Measurements from ENCODE around the gene DNAJB7. TPM values are rescaled to one million over a fixed set of nuclear protein-coding genes. Genes with fewer than 3 reads are reported as not detected.

The DNAJB7 gene
- total and polyA plus RNA-seq, 2 of the 13 experiments (the other 11 are each of a cell fraction or from before 2014, with no cell fraction given): not detected

DNA sequence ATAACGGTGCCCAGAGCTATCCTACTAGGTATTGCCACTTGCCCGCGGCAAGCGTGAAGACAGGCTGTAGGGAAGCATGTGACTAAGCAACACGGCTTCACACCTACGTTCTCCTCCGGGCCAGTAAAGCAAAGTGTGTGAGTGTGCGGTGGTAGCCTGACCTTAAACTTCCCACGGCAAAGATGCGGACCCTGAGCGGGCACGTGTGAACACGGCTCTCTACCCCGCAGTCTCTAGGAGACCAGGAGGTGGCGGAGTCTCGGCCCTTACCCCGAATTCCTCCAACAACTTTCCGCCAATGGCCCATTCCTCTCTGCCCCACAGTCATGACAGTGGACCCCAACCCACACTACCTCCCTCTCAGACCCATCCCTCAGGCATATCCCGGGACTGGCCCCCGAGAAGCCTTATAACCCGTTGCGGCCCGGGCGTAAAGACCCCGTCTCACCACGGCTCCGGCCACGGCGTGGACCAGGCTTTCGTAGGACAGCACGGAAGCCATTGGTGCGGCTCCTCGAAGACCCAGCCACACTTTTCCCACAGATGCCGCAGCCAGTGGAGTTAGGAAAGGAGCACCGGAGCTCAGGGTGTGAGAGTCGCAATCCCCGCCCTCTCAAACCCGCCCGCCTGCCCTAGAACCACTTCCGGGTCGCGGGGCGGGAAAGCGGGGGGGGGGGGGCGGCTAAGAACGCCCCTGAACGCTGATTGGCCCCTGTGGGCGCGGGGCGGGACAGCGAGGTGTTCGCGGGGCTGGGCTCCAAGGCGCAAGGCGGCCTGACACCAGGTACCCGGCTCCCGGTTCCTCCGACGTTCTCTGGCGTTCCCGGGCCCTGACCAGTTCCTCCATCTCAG is 42.9 kb downstream of the DNAJB7 start, which contains the start of gene SLC25A17 (continued):
- TF ChIP-seq, protein P1, sequence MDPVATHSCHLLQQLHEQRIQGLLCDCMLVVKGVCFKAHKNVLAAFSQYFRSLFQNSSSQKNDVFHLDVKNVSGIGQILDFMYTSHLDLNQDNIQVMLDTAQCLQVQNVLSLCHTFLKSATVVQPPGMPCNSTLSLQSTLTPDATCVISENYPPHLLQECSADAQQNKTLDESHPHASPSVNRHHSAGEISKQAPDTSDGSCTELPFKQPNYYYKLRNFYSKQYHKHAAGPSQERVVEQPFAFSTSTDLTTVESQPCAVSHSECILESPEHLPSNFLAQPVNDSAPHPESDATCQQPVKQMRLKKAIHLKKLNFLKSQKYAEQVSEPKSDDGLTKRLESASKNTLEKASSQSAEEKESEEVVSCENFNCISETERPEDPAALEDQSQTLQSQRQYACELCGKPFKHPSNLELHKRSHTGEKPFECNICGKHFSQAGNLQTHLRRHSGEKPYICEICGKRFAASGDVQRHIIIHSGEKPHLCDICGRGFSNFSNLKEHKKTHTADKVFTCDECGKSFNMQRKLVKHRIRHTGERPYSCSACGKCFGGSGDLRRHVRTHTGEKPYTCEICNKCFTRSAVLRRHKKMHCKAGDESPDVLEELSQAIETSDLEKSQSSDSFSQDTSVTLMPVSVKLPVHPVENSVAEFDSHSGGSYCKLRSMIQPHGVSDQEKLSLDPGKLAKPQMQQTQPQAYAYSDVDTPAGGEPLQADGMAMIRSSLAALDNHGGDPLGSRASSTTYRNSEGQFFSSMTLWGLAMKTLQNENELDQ (CRISPR knock-in tag; IDR thresholded peaks at IDR 0.05; ENCODE audit: borderline replicate concordance): no peak
- TF ChIP-seq MATR3 (CRISPR knock-in tag; IDR thresholded peaks at IDR 0.05) (no peak), ZNF773 (CRISPR knock-in tag; IDR thresholded peaks at IDR 0.05; ENCODE audit: borderline replicate concordance) (no peak), FLYWCH1 (CRISPR knock-in tag; IDR thresholded peaks at IDR 0.05) (no peak), HOXA7 (CRISPR knock-in tag; IDR thresholded peaks at IDR 0.05) (no peak), MLLT10 (CRISPR knock-in tag; IDR thresholded peaks at IDR 0.05) (no peak), ZNF501 (CRISPR knock-in tag; IDR thresholded peaks at IDR 0.05) (peak; percentile 71; the same call in 1 of the 2 replicates), NCOR1 (IDR thresholded peaks at IDR 0.05; ENCODE audit: borderline replicate concordance, low read length) (no peak), HNRNPLL (IDR thresholded peaks at IDR 0.05; ENCODE audit: low read depth, low read length, poor library complexity, severe bottlenecking) (peak; percentile 66), SOX6 (IDR thresholded peaks at IDR 0.05) (no peak), SOX6 (CRISPR knock-in tag; IDR thresholded peaks at IDR 0.05) (peak; percentile 57)
- TF ChIP-seq, protein P2, sequence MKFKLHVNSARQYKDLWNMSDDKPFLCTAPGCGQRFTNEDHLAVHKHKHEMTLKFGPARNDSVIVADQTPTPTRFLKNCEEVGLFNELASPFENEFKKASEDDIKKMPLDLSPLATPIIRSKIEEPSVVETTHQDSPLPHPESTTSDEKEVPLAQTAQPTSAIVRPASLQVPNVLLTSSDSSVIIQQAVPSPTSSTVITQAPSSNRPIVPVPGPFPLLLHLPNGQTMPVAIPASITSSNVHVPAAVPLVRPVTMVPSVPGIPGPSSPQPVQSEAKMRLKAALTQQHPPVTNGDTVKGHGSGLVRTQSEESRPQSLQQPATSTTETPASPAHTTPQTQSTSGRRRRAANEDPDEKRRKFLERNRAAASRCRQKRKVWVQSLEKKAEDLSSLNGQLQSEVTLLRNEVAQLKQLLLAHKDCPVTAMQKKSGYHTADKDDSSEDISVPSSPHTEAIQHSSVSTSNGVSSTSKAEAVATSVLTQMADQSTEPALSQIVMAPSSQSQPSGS (CRISPR knock-in tag; IDR thresholded peaks at IDR 0.05): no peak
- TF ChIP-seq, protein P3, sequence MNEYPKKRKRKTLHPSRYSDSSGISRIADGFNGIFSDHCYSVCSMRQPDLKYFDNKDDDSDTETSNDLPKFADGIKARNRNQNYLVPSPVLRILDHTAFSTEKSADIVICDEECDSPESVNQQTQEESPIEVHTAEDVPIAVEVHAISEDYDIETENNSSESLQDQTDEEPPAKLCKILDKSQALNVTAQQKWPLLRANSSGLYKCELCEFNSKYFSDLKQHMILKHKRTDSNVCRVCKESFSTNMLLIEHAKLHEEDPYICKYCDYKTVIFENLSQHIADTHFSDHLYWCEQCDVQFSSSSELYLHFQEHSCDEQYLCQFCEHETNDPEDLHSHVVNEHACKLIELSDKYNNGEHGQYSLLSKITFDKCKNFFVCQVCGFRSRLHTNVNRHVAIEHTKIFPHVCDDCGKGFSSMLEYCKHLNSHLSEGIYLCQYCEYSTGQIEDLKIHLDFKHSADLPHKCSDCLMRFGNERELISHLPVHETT (CRISPR knock-in tag; conservative IDR thresholded peaks at IDR 0.05): no peak
- TF ChIP-seq, protein P4, sequence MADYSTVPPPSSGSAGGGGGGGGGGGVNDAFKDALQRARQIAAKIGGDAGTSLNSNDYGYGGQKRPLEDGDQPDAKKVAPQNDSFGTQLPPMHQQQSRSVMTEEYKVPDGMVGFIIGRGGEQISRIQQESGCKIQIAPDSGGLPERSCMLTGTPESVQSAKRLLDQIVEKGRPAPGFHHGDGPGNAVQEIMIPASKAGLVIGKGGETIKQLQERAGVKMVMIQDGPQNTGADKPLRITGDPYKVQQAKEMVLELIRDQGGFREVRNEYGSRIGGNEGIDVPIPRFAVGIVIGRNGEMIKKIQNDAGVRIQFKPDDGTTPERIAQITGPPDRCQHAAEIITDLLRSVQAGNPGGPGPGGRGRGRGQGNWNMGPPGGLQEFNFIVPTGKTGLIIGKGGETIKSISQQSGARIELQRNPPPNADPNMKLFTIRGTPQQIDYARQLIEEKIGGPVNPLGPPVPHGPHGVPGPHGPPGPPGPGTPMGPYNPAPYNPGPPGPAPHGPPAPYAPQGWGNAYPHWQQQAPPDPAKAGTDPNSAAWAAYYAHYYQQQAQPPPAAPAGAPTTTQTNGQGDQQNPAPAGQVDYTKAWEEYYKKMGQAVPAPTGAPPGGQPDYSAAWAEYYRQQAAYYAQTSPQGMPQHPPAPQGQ (CRISPR knock-in tag; IDR thresholded peaks at IDR 0.05; ENCODE audit: borderline replicate concordance): no peak; the same call in 1 of the 2 replicates
- TF ChIP-seq, protein P5, sequence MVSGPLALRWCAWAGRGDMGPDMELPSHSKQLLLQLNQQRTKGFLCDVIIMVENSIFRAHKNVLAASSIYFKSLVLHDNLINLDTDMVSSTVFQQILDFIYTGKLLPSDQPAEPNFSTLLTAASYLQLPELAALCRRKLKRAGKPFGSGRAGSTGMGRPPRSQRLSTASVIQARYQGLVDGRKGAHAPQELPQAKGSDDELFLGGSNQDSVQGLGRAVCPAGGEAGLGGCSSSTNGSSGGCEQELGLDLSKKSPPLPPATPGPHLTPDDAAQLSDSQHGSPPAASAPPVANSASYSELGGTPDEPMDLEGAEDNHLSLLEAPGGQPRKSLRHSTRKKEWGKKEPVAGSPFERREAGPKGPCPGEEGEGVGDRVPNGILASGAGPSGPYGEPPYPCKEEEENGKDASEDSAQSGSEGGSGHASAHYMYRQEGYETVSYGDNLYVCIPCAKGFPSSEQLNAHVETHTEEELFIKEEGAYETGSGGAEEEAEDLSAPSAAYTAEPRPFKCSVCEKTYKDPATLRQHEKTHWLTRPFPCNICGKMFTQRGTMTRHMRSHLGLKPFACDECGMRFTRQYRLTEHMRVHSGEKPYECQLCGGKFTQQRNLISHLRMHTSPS (CRISPR knock-in tag; IDR thresholded peaks at IDR 0.05; ENCODE audit: low read depth): no peak
- TF ChIP-seq, protein P6, sequence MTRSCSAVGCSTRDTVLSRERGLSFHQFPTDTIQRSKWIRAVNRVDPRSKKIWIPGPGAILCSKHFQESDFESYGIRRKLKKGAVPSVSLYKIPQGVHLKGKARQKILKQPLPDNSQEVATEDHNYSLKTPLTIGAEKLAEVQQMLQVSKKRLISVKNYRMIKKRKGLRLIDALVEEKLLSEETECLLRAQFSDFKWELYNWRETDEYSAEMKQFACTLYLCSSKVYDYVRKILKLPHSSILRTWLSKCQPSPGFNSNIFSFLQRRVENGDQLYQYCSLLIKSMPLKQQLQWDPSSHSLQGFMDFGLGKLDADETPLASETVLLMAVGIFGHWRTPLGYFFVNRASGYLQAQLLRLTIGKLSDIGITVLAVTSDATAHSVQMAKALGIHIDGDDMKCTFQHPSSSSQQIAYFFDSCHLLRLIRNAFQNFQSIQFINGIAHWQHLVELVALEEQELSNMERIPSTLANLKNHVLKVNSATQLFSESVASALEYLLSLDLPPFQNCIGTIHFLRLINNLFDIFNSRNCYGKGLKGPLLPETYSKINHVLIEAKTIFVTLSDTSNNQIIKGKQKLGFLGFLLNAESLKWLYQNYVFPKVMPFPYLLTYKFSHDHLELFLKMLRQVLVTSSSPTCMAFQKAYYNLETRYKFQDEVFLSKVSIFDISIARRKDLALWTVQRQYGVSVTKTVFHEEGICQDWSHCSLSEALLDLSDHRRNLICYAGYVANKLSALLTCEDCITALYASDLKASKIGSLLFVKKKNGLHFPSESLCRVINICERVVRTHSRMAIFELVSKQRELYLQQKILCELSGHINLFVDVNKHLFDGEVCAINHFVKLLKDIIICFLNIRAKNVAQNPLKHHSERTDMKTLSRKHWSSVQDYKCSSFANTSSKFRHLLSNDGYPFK (CRISPR knock-in tag; IDR thresholded peaks at IDR 0.05; ENCODE audit: borderline replicate concordance): peak; percentile 78; the same call in 1 of the 2 replicates

All from HepG2 (cell line).